Measurements from ENCODE around the gene MTA3. TPM values are rescaled to one million over a fixed set of nuclear protein-coding genes. Genes with fewer than 3 reads are reported as not detected.
"Not testable (repeated sequence)": the region's sequence is repeated elsewhere in the genome, so short reads cannot be mapped to it uniquely, and the experiment has no call there.

MTA3 gene
- polyA plus RNA-seq, 12 donors, result 19.0 to 67.1 (median 31.1) TPM; not detected in 1

DNA sequence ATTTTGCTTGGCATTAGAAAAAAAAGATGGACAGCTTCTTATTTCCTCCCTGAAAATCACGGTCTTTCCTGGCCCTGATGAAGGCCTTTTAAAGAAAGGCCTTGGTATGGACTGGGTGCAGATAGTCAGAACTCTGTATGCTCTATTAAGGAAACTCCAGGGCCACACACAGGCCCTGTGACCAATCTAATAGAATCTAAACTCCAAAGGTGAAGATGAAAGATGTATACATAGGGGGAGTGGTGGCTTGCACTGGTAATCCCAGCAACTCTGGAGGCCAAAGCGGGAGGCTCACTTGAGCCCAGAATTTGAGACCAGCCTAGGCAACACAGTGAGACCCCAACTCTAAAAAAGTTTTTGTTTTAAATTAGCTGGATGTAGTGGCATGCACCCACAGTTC, 158.2 kb downstream of the MTA3 start:
- DNase-seq, result no peak

DNA sequence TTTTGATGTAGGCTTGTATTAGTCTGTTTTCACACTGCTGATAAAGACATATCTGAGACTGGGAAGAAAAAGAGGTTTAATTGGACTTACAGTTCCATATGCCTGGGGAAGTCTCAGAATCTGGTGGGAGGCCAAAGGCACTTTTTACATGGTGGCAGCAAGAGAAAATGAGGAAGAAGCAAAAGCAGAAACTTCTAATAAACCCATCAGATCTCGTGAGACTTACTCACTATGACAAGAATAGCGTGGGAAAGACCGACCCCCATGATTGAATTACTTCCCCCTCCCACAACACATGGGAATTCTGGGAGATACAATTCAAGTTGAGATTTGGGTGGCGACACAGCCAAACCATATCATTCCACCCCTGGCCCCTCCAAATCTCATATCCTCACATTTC, 162.9 kb downstream of the MTA3 start:
- DNase-seq, result not testable (repeated sequence)

DNA sequence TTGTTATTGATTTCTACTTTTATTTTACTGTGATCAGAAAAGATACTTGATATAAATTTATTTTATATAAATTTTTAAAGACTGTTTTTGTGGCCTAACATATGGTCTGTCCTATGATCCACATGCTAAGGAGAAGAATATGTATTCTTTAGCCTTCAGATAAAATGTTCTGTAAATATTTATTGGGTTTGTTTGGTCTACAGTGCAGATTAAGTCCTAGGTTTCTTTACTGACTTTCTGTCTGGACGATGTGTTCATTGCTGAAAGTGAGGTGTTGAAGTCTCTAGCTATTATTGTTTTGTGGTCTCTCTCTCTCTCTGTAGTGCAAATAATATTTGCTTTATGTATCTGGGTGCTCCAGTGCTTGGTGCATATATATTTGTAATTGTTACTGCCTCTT, 165.4 kb downstream of the MTA3 start:
- no peak for DNase-seq

DNA sequence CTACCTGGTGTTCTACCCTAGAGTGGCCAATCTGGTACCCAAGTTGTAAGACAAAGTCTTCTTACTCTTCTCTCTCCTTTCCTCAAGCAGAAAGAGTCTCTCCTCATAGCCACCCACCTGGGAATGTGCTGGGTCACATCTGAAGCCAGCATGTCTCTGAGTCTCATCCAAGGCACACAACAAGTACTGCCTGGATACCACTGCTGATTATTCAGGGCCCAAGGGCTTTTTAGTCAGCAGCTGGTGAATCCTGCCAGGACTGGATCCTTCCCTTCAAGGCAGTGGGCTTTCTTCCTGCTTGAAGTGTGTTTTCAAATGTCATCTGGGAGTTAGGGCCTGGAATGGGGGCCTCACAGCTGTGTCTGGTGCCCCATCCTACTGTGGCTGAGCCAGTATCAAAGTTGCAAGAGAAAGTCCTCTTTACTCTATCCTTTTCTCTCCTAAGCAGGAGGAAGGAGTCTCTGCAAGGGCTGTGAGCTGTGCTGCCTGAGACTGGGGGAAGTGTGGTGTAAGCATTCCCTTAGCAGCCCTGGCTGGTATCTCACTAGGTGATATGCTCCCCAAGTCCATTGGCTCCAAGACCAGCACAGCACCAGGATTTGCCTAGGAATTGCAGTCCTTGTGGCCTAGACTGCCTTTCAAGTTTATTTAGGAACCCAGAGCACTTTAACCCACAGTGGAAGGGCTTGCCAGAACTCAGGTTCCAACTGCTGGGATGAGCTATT, 168.3 kb downstream of the MTA3 start:
- no peak for DNase-seq

DNA sequence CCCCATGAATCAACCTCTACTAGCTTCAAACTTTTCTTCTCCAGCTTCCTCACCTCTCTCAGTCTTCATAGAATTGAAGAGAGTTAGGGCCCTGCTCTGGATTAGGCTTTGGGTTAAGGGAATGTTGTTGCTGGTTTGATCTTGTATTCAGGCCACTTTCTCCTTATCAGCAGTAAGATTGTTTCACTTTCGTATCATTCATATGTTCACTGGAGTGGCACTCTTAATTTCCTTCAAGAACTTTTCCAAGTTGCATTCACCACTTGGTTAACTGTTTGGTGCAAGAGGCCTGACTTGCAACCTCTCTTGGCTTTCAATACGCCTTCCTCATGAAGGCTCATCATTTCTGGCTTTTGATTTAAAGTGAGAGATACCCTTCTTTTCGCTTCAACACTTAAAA, 172.7 kb downstream of the MTA3 start:
- no peak for DNase-seq

DNA sequence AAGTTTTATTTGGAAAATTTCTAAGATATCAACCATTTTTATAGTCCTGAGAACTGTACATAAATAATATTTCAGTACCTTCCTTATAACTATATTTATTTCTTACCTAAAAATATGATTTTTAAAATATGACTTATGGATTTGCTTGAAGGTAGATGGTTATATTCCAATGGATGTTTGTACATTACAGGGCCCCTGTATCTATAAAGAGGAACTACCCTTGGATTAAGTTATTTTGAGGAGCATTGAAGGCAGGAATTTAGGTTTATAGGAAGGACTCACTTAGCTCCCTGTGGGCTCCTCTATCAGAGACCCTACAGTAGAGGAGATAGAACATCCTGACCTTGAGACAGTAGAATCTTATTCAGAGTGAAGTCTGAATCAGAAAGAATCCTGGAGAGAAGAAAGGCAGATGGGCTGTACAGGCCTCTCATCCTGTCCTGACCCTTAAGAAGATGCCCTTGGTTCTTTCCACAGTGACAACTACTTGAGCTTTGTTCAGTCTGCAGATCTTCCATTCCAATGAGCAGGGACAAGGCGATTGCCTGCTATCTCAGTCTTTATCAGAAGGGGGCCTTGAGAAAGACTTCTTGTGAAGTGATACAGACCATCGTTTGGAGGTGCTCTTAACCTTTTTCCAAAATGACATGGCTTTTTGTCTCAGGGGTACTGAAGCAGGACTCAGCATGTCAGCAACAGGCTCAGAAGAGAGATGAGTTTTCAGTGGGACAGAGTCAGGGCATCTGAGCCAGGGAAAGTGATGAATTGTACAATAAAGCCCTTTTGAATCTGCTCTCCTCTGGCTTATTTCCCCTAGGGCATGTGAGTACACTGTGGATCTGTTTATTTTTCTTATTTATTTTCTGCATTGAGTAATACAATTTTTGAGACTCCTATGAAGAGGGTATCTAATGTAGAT, 174.6 kb downstream of the MTA3 start:
- DNase-seq, result no peak

DNA sequence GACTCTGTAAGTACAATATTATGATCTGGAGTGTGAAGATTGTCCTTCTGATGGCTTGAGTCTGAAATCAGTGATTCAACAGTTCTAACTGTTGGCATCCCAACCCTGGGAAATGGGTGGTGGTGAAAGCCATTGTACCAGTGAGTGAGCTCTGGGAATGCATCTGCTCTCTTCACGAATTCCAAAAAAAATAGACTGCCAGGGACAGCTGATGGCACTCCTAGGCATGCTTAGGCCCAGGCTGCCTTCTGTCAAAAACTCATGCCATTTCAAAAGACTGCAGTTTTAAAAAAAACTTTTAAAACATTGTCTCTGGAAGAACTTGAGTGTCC, 175.2 kb downstream of the MTA3 start:
- DNase-seq, result no peak

DNA sequence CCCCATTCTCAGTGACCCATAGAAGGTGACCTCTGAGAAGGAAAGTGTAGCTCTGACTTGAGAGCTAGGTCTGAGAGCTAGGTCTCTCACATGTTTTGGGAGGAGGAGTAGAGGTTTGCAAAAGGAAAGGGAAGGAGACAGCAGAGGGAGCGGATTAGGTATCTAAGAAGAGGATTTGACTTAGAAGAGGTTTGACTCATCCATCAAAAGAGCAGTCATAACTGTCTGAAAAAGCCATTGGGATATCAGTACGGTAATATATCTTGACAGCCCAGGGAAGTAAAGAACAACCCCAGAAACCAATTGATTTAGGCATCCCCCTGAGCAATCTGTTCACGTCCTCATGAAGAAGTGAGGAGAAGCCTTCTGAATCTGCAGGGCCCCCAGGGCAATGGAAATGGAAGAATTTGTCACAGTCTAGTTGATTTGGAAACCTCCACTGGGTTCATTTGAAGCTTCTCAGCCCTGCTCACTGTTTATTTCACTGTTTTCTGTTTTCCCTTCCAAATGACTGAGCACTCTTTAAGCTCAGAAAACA, 176.2 kb downstream of the MTA3 start:
- DNase-seq, result no peak

DNA sequence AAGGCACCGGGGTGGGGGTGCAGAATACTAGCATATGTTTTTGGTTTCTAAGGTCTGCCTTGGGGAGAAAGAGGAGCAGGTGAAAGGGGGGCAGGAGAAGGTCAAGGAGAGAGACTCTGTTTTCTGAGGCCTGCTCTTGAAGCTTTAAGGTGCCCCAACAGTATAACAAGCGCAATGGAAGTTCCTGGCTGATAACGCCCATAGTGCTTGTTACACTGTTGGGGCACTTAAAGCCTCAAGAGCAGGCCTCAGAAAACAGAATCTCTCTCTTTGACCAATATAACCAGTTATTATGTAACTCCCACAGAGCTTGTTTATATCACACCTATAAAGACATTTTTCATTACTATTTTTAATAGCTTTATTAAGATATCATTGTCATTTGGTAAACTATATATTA, 179.0 kb downstream of the MTA3 start:
- DNase-seq, result no peak

DNA sequence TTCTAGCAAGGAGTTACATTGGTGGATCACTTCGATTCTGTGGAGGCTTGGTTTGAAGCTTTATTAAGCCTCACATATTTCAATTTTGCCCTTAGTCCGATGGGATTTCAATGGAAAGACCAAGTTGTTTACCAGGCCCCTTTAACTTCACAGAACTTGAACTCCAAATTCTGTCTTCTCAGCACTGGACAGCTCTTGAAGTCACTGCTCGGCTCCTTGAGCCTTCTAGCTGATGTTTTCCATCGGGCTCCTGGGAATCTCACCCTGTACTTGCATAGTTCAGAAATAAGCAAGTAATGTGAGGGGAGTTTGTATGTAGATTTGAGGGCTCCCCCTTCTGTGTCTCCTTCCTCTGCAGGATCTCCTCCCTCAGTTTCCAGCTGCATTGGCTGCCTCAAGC, 180.4 kb downstream of the MTA3 start:
- DNase-seq, result no peak

DNA sequence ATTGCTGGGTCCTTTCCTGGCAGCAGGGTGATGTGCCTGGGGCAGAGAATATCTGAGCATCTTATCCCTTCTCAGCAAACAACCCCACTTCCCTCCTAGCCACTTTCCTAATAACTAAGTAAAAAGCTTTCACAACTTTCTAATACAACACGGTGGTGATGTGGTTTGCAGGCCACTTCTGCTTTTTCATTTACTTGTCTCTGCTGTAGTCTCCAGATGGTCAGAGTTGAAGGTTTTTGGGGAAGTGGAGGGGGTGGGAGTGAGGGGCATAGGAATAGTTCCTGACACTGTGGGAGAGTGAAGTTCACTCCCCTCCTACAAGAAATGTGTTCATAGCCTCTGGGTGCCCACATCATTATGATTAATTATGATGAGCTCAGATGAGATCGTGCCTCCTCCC, 183.9 kb downstream of the MTA3 start:
- no peak for DNase-seq

DNA sequence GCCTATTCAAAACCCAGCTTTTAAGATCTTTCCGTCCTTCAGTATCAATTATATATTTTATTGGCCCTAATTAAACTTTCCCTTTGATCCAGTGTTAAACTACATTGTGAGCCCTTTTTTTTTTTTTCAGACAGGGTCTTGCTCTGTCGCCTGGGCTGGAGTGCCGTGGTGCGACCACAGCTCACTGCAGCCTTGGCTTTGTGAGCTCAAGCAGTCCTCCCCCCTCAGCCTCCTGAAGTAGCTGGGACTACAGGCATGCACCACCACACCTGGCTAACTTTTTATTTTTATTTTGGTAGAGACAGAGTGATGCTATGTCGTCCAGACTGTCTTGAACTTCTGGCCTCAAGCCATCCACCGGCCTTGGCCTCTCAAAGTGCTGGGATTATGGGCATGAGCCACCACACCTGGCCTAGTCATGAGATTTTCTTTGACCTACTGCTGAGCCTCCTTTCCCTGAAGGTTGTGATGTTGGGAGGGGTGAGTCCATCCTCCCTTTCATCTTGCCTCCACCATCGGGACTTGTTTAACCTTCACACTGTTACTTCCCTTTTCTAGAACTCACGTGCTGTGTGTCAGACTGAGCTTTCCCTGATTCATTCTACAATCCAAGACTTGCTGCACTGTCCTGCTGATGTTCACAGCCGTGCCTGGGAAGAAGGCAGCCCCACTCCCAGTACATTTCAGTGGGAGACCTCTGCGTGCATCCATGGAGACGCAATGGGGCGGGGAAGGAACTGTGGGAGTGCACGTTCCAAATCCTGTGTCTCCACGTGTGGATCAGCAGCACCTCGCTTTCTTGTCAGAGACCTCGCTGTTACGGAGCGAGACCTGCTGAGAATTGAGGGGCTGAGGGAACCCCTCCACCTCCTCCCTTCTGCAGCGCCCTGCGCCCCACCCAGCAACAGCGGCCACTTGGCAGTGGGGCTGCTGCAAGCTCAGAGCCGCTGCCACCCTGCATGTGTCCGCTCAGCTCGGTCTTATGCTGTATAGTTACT, 184.7 kb downstream of the MTA3 start:
- no peak for DNase-seq

DNA sequence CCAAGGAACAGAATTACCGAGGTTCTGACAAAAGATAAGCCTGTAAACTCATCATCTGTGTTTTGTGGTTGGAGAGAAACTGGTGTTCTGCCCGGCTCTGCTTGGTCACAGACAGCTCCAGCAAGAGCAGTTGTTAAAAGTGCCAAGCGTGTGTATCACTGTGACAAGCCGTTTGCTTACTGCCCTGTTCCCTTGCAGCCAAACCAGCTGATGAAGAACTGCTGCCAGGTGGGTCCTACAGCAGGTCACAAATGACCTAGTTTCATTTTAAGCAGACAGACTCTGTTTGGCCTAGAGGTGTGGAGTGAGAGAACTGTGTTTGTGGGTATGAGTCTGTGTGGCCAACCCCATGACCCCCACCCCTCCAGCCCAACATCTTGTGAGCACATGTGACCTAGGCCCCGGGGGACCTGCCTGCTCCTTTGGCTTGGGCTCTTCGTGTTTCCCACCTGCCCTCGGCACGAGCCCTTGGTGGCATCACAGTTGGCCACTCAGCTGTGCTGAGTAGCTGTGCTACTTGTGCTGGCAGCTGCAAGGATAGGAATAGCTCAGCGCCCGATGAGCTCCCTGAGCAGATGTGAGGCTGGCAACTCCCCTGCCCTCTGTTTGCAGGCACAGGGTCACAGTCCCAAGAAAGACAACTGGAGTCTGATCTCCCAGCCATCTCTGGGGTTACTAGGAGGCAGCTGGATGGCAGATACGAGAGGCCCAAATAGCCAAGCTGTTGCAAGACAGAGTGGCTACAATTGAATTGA, 185.8 kb downstream of the MTA3 start:
- DNase-seq, result peak; percentile 56

DNA sequence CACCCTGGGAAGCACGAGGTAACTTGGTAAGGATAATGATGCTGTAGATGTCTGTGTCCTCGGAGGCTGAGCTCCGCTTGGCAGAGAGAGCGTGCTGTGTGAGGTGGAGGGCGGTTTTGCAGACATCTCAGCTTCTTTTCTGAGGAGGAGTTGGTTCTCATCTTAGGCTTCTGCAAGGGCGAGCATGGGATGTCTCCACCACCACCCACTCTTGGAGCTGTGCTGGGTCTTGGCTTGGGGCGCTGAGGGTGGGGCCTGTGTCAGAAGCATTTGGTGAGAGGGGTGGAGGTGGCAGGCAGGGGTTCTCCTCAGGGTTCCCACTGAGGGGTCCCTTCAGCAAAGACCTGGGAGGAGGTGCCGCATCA, 186.3 kb downstream of the MTA3 start:
- no peak for DNase-seq

DNA sequence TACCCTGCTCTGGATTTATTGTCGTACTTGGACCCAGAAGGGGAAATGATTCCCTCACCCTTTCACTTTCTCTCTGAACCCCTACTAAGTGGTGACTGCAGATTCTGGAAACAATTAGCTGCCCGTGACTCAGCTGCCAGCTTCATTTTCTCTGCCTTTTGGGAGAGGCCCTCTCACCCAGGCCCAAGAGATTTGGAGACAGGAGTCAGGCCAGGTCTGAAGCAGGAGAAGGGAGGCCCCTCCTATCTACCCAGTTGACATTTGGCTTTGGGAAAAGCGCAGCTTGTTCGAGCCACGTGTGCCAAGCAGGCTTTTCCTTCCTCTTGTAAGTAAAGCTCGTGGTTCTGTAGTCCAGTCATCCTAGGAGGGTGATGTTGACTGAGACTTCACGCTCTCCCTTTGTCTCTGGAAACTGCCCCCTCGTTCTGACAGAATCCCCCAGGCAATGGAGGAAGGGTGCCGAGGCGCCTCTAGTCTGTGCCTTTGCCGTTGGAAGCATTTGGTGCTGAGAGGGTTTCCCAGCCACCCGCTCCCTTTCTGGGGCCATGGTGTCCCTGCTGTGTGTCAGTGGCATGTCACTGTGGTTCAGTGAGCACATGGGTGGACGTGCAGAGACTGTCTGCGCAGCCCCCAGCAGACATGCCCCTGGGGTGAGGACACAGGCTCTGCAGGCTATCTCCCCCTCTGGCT, 186.9 kb downstream of the MTA3 start:
- no peak for DNase-seq

DNA sequence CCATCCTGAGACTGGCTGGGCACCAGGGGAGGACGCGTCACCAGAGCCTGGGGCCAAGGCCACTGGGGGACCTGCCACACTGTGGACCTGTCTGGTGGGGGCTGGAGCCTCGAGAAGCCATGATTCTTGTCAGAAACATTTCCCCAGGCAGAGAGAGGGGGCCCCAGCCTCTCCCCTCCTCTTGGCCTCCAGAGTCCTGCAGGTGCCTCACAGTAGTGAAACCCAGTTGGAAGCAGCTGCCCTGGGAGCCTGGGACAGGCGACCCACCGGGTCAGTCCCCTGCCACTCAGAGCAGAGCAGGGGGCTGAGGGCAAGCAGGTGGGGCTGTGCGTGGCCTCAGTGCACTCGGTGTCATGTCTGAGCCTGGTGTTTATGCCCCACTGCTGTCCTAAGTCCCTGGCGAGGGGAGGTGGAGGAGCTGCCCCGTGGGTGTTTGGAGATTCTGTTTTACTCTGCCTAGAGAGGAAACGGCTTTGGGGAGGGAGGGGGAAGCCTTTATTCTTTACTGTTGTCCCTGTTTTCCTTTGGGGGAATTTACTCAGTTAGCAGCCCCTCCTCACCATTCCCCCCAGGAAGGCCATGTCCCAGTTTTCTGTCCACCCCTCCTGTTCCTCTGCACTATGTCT, 187.8 kb downstream of the MTA3 start:
- DNase-seq, result no peak

DNA sequence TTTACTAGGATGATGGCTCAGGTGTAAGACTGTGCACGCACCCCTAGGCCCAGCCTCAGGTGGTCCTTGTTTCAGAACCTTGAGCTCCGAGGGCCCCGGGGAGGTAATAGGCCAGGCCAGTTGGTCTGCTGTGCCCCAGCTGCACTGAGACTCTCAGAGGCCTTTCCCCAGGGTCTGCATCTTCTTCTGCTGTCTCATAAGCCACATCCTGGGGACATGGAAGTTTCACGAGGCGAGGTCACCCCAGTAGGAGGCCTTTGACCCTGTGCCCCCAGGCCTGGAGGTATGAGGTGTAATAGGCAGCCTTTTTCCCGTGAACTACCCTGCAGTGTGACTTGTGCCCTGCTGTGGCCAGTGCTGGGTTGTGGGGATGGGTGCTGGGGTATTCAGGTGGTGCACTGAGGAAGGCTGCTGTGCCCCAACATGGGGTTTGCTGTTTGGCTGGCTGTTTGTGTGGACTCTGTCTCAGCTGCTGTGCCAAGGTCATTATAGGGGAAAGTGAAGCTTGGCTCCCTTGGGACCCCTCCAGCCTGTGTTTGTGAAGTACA, 188.6 kb downstream of the MTA3 start:
- DNase-seq, result no peak

DNA sequence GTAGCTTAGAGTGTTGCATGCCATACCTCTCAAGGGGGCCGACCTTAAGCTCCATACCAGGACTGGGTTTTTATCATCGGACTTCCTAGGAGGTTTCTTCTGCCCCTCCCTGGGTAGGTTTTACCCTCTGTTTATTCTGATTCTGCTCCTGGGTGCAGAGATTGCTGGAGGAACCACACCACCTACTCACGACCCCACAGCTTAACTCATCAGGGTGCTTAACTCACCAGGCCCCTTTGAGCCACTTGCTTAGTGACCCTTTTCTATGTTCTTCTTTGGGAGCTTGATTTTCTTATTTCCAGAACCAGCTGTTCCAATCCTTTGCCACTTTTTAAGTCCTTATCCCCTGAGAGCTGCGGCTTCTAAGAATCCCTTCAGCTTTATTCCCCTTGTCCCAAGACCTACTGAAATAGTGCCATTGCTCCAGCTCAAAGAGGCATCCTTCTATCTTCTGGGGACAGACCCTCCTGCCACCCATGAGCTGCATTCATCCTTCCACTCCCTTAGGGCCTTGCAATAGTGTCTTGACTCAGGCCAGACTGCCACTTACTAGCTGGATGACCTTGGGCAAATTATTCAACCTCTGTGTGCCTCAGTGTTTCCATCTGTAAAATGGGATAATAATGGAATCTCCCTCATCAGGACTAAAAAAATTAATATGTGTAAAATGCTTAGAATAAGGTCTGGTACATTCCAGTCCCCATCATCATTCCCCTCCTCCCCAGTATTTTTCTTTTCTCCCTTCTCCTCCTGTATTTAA, 189.7 kb downstream of the MTA3 start:
- no peak for DNase-seq

DNA sequence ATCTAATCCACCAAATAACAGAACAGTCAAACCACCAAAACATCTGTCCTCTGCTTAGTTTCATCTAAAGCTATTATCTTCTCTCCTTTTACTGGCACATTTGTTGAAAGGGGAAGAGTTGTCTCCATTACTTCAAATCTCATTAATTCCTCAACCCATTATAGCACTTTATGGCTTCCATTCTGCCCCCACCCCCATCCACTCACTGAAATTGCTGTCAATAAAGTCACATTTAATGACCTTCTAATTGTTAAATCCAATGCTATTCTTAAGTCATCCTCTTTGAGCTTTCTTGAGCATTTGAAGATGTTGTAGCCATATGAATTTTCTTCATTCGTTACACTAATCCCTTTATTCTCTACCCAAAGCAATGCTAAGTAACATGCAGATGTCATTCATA, 190.3 kb downstream of the MTA3 start:
- no peak for DNase-seq
